Pancreas (tissue), 10 donors: Measurements from ENCODE around the gene SPATA19. TPM values are rescaled to one million over a fixed set of nuclear protein-coding genes. Genes with fewer than 3 reads are reported as not detected.

Source experiments
- ATAC-seq, 4 donors: fragments of 200-7000 bp; cut with Tn5 transposase; one replicate each; pipeline versions ENCODE4 v1.8.0 to v1.9.1; 2020; ENCODE audit warnings: mild to moderate bottlenecking in 4 of 4, moderate library complexity in 4 of 4
- DNase-seq, 6 donors: peaks; one replicate each; pipeline ENCODE4 v3.0.0-alpha.2; 2020
- FAIRE-seq: peaks from 2 replicates; lab custom pipeline; 2012; peaks lifted over from hg19 to GRCh38; lab: Jason Lieb, UNC
- H3K27ac ChIP-seq, 4 donors: fragments of 200-600 bp; sonication (generic); 1 replicate in 3 of 4; 2 replicates in 1 of 4; pipeline versions ENCODE4 v1.5.0 to v1.8.0; 2020
- H3K27me3 ChIP-seq, 4 donors: fragments of 200-600 bp; one replicate each; pipeline ENCODE4 v1.8.0; 2021
- H3K36me3 ChIP-seq, 3 donors: fragments of 200-600 bp; sonication (generic) in 1 of 3; one replicate each; pipeline versions ENCODE4 v1.5.0 to v1.8.0; 2020 to 2021
- H3K4me1 ChIP-seq, 3 donors: fragments of 200-600 bp; one replicate each; pipeline ENCODE4 v1.8.0; 2021
- H3K4me3 ChIP-seq, 4 donors: fragments of 200-600 bp; sonication (generic) in 2 of 4; one replicate each; pipeline versions ENCODE4 v1.5.0 to v1.8.0; 2020 to 2021
- H3K9me3 ChIP-seq, 4 donors: fragments of 200-600 bp; one replicate each; pipeline ENCODE4 v1.8.0; 2021
- CTCF ChIP-seq, 4 donors: fragments of 200-600 bp; sonication (generic) in 3 of 4; IDR thresholded peaks; one replicate each; pipeline versions ENCODE4 v1.5.0 to v1.8.0; 2021; ENCODE audit warnings: antibody characterized with exemption in 4 of 4
- WGBS, 2 donors: extraction: QIAGEN DNeasy Blood & Tissue Kit; methylation state at CpG; one replicate each; pipeline ENCODE4 v1.1.7; 2013; 5-methylcytosine and 5-hydroxymethylcytosine counted together
- intact Hi-C, 3 donors: fragments of 100-400 bp; cut with DNase I; formaldehyde crosslinking; loops; one replicate each; pipeline versions ENCODE4 v1.11.1 to v1.14.2; 2022
- polyA plus RNA-seq, 2 donors: library from polyadenylated mRNA; stranded (reverse); fragments of 200-250 nt; gene quantifications; one replicate each; pipeline ENCODE4 v1.2.3, GENCODE V29; 2013
- total RNA-seq, 6 donors: library from RNA; stranded (reverse); fragmentation: NEBNext Ultra II Directional in 4 of 6; extraction: Animal tissue kit (Norgen Biotek cat#: 25700) in 4 of 6; gene quantifications; one replicate each; pipeline versions ENCODE4 v1.2.1 to v1.2.4, GENCODE V29; 2021 to 2023
- donor health status: healthy with polysubstance abuse.
- donor health status: DM: no; HTN: no; CAD: no; lungs with moderate emphysema.
- donor health status: DM: no; HTN: no; CAD: no.
- donor health status: control.
- donor health status: control.
- donor health status: Bipolar disorder and iron deficiency.
- donor health status: DM: yes; HTN: yes; CAD: no.
- donor health status: DM: no; HTN: no; CAD: no.
- donor health status: DM: no; HTN: no; CAD: no.
- donor health status: DM: yes; HTN: yes; CAD: no.

SPATA19 gene
- total and polyA plus RNA-seq, 8 donors, result not detected

DNA sequence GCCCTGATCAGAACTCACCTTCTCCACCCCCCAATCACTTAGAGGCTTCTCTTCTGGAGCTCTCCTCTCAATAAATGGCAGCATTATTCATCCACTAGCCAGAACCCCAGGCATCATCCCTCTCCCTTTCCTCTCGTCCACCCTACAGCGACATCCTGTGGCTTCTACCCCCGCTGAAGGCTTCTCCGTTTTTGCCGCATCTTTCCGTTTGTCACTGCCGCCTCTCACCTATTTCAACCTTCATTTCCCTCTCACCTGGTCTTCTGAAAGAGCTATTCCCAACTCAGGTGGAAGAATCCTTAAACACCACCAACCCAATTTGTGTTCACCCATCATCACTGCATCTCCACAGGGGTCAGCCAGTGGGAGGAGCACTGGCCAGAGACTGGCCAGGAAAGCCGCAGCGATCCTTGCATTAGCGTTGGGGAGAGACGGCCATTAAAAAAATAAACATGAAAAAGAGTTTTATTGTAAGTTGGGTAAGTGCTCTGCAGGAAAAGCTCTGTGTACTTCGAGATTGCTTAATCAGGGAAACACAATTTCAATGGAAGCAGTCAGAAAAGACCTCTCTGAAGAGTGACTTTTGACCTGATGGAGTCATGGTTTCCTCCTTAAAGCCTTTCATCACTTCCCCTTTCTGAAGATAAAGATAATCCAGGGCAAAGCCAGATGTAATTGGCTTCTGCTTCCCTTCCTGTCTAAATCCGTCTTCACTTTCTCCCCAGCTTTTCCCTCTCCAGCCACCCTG lies 36.7 kb downstream of the SPATA19 start:
- 38 to 41% methylated on average over 13 of the region's 13 CpGs for WGBS, 2 donors
- Histone ChIP-seq H3K27ac (no peak overlapping the region), H3K27me3 (peaks cover 0 to 6% (median 0%) of the 10 kb centered on the region in 4 donors), H3K36me3 (no peaks in the 10 kb centered on the region), H3K9me3 (no peaks in the 10 kb centered on the region), H3K4me3 (no peak overlapping the region), H3K4me1 (no peaks in the 10 kb centered on the region)
- DNase-seq (no peak), FAIRE-seq (no peak), ATAC-seq (no peak)
- intact Hi-C loops, result no loop called here
- TF ChIP-seq CTCF (IDR thresholded peaks at IDR 0.05), result no peak

DNA sequence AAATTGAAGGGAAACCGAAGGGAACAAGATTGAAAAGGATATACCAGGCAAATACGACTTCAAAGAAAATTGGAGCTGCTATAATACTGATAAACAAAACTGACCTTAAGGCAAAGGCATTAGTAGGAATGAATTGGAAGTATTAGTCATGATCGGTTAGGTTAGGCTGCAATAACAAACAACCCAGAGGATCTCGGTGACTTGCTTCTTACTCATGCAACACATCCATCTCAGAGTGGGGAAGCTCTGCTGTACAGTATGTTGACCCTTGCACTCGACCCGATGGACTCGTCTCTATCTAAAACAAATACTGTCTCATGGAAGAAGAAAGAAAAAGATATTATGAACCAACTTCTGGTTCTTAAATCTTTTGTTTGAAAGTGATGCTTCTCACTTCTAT lies 42.3 kb downstream of the SPATA19 start:
- intact Hi-C loops, result no loop called here
- no peaks in the 10 kb centered on the region for H3K36me3 ChIP-seq
- no peak for TF ChIP-seq CTCF (IDR thresholded peaks at IDR 0.05)
- H3K4me3 ChIP-seq, result no peak overlapping the region
- DNase-seq (no peak), FAIRE-seq (no peak), ATAC-seq (no peak)
- H3K4me1 ChIP-seq, result no peaks in the 10 kb centered on the region
- WGBS, 2 donors, result 55 to 64% methylated on average over 7 of the region's 7 CpGs
- H3K9me3 ChIP-seq, result no peaks in the 10 kb centered on the region
- no peak overlapping the region for H3K27ac ChIP-seq
- peaks cover 0 to 17% (median 0%) of the 10 kb centered on the region in 4 donors for H3K27me3 ChIP-seq

GRCh38 chr11:133801356-133801755 lies 44.0 kb downstream of the SPATA19 start:
- DNase-seq (no peak), FAIRE-seq (no peak), ATAC-seq (no peak)
- no peak for TF ChIP-seq CTCF (IDR thresholded peaks at IDR 0.05)
- 50 to 70% methylated on average over 4 of the region's 4 CpGs for WGBS, 2 donors
- no peaks in the 10 kb centered on the region for H3K4me1 ChIP-seq
- H3K9me3 ChIP-seq, result no peaks in the 10 kb centered on the region
- intact Hi-C loops, result no loop called here
- H3K27me3 ChIP-seq, result peaks cover 0 to 17% (median 0%) of the 10 kb centered on the region in 4 donors
- H3K27ac ChIP-seq, result no peak overlapping the region
- H3K36me3 ChIP-seq, result no peaks in the 10 kb centered on the region
- no peak overlapping the region for H3K4me3 ChIP-seq

GRCh38 chr11:133800666-133801065 lies 44.6 kb downstream of the SPATA19 start:
- intact Hi-C loops, result no loop called here
- no peak for TF ChIP-seq CTCF (IDR thresholded peaks at IDR 0.05)
- no peak overlapping the region for H3K4me3 ChIP-seq
- no peak overlapping the region for H3K27ac ChIP-seq
- no peaks in the 10 kb centered on the region for H3K9me3 ChIP-seq
- 77 to 82% methylated on average over 8 of the region's 8 CpGs for WGBS, 2 donors
- DNase-seq, result no peak
- no peak for ATAC-seq
- no peaks in the 10 kb centered on the region for H3K4me1 ChIP-seq
- H3K36me3 ChIP-seq, result no peaks in the 10 kb centered on the region
- peaks cover 0 to 12% (median 0%) of the 10 kb centered on the region in 4 donors for H3K27me3 ChIP-seq
- no peak for FAIRE-seq

GRCh38 chr11:133797554-133797953 lies 47.8 kb downstream of the SPATA19 start:
- Histone ChIP-seq H3K4me1 (no peaks in the 10 kb centered on the region), H3K4me3 (no peak overlapping the region), H3K27me3 (peaks cover 0 to 5% (median 0%) of the 10 kb centered on the region in 4 donors), H3K9me3 (no peaks in the 10 kb centered on the region), H3K36me3 (no peaks in the 10 kb centered on the region), H3K27ac (no peak overlapping the region)
- ATAC-seq (no peak), DNase-seq (no peak), FAIRE-seq (no peak)
- TF ChIP-seq CTCF (IDR thresholded peaks at IDR 0.05), result no peak
- intact Hi-C loops, result no loop called here
- 24 to 31% methylated on average over 6 of the region's 6 CpGs for WGBS, 2 donors
